ENCODE results near the gene XPO5.
A peak's percentile ranks its signal among the peaks of the same experiment; 100 is the strongest.

The XPO5 gene

DNA sequence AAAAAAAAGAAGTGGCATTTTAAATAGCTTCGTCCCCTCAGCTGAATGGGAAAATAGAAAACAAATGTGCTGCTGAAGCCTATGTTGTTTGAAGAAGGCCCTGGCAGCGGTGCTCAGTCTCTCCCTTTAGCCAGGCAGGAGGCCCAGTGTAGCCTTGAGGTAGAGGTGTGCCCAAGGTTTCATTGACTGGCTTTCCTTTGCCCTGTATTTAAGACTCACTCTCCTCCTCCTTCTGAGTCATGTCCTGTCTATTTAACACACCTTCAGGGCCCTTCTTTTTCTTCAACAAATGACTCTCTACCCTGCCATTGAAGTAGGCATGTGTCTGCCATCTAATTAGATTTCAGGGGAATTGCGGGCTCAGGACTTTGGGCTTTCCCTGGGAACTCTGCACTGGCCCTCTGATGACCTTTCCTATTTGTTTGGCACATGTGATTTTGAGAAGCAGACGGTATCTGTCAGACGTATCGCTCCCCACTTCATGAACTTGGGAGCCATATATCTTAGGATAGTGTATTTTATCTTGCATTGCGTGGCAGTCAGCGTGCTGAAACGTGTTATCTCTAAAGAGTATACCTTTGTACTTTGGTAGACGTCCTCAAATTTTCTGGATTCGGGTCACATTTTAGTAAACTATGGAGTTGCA lies 94.1 kb downstream of the XPO5 start:
- Histone ChIP-seq H3K4me3 (no peak overlapping the region), H3K4me2 (peak overlapping the region in 2 of 11 experiments; percentile 32 to 47; a peak in 2 of 22 replicates), H3K27ac (no peak overlapping the region), H3K9me3 (replicated peaks in 1 of 11) (no peaks in the 10 kb centered on the region), H3K4me1 (peaks cover 28 to 47% (median 34%) of the 10 kb centered on the region in 10 experiments), H4K20me1 (peaks cover 0 to 66% (median 37%) of the 10 kb centered on the region in 11 experiments; a peak in 17 of 22 replicates), H3K36me3 (peaks cover 7 to 47% (median 24%) of the 10 kb centered on the region in 11 experiments; a peak in 20 of 22 replicates), H3K9ac (peak overlapping the region in 1 of 11 experiments; percentile 33; a peak in 2 of 22 replicates), H3K27me3 (no peaks in the 10 kb centered on the region)
- no peak for TF ChIP-seq Cebpa-rat (IDR thresholded peaks at IDR 0.05)

DNA sequence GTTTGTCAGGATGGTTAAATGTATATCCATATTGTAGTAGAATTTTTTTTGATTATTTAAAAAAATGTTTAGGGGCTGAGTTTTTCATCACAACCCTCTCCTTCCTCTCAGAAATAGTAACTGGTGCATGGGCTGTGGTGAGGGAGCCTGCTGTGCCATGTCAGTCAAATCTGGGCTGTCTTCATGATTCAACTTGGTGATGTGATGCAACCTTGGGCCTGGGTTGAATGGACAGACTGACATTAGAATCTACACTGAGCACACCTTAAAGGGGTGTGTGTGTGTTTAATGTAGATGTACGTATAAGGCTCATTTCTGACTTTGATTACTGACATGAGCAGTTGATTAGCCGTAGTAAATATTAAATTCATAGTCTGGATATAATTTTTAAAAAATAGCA lies 94.8 kb downstream of the XPO5 start:
- H3K27ac ChIP-seq = no peak overlapping the region
- TF ChIP-seq Cebpa-rat (IDR thresholded peaks at IDR 0.05) = no peak
- peak overlapping the region in 1 of 11 experiments; percentile 35; a peak in 1 of 22 replicates for H3K9ac ChIP-seq
- H4K20me1 ChIP-seq = peaks cover 0 to 59% (median 31%) of the 10 kb centered on the region in 11 experiments; a peak in 17 of 22 replicates
- no peak overlapping the region for H3K4me3 ChIP-seq
- H3K36me3 ChIP-seq = peaks cover 7 to 43% (median 18%) of the 10 kb centered on the region in 11 experiments; a peak in 20 of 22 replicates
- no peaks in the 10 kb centered on the region for H3K27me3 ChIP-seq
- peaks cover 28 to 50% (median 37%) of the 10 kb centered on the region in 10 experiments for H3K4me1 ChIP-seq
- H3K9me3 ChIP-seq (replicated peaks in 1 of 11) = no peaks in the 10 kb centered on the region
- H3K4me2 ChIP-seq = peak overlapping the region in 2 of 11 experiments; percentile 93 to 97; a peak in 3 of 22 replicates

DNA sequence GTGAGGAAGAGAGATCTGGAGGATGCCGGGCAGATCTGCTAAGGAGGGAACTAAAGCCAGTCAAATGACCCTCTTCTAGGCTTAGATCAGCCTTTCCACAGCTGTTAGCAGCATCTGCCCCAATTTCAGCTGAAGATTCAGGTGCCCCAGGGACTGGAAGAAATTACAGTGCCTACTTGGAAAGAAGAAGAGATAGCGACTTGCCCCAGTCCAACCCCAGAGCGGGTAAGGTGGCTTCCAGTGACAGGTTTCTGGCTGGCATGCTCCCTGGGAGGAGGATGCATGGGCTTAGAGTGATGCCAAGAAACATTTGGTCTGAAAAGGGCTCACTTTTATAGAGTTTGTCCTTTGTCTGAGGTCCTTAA lies 97.8 kb downstream of the XPO5 start:
- peak overlapping the region; percentile 68 to 87 (median 80) for H3K27ac ChIP-seq
- no peaks in the 10 kb centered on the region for H3K9me3 ChIP-seq (replicated peaks in 1 of 11)
- TF ChIP-seq Cebpa-rat (IDR thresholded peaks at IDR 0.05) = no peak
- H3K4me3 ChIP-seq = peak overlapping the region; percentile 61 to 80 (median 71)
- H3K36me3 ChIP-seq = peaks cover 0 to 21% (median 7%) of the 10 kb centered on the region in 11 experiments; a peak in 10 of 22 replicates
- H3K27me3 ChIP-seq = no peaks in the 10 kb centered on the region
- peaks cover 28 to 50% (median 37%) of the 10 kb centered on the region in 10 experiments for H3K4me1 ChIP-seq
- peak overlapping the region; percentile 80 to 93 (median 86) for H3K9ac ChIP-seq
- peaks cover 0 to 30% (median 12%) of the 10 kb centered on the region in 11 experiments; a peak in 15 of 22 replicates for H4K20me1 ChIP-seq
- H3K4me2 ChIP-seq = peak overlapping the region; percentile 88 to 98 (median 95)

DNA sequence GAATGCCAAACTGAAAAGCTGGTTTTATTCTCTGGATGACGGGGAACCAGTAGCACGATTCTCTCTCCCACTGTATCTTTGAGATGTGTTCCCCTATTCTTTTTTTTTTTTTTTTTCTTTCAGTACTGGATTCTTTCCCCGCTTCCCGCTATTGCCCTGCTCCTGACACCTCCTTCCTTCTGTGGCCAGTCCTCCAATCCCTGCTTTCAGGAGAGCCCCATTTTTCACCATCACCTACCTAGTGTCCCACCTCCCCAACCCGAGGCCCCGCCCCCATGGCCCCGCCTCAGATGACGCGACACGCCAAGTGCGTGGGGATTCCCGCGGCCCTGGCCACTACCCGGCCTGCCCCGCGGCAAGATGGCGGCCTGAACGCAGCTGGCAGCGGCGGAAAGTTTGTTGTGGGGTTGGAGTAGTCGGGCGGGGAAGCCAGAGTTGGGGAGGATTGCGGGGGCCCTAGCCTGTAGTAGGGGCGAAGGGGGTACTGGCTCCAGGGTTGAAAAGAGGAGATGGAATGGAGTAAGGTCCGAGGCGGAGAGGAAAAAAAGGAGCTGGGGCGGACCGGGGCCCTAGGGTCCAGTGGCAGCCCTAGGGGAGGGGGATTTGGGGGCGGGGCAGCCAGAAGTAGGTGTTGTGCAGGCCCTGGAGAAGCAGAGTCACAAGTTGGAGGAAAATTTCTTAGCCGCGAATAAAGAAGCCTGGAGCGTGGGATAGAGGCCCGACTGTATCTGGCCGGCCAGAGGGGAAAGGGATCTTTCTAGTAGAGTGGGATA lies 98.4 kb downstream of the XPO5 start, which contains the start of gene TJAP1:
Gene TJAP1 (plus strand): TSS at position 336 of the 773 bp plus-strand sequence. CDS start 21,432 bp downstream, outside the sequence.
- Histone ChIP-seq H3K4me3 (peak within 1 kb of the TSS; percentile 61 to 80 (median 71)), H3K4me1 (peaks cover 28 to 50% (median 37%) of the 10 kb centered on the region in 10 experiments), H3K9me3 (replicated peaks in 1 of 11) (no peaks in the 10 kb centered on the region), H3K4me2 (peak within 1 kb of the TSS; percentile 88 to 98 (median 95)), H3K9ac (peak within 1 kb of the TSS; percentile 80 to 93 (median 86)), H3K27me3 (no peaks in the 10 kb centered on the region), H4K20me1 (peaks cover 0 to 24% (median 9%) of the 10 kb centered on the region in 11 experiments; a peak in 13 of 22 replicates), H3K36me3 (peaks cover 0 to 18% (median 5%) of the 10 kb centered on the region in 11 experiments; a peak in 6 of 22 replicates), H3K27ac (peak within 1 kb of the TSS; percentile 68 to 87 (median 80))
- no peak for TF ChIP-seq Cebpa-rat (IDR thresholded peaks at IDR 0.05)

DNA sequence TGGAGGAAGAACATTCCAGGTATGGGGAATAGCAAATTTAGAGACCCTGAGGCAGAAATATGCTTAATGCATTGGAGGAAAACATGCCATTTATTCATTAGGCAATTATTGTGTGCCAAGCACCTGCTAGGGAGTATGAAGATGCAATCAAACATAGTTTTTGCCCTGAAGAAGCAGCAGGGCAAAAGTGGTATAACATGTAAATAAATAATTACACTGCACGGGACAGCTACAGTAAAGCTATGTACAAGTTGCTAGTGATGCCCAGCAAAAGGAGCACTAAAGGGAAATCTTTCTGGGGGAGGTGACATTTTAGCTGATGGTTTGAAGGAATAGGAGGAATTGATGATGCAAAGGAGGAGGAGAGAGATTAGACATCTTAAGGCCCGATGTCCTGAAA lies 99.1 kb downstream of the XPO5 start:
- Histone ChIP-seq H4K20me1 (peaks cover 0 to 19% (median 4%) of the 10 kb centered on the region in 11 experiments; a peak in 11 of 22 replicates), H3K4me3 (peak overlapping the region; percentile 61 to 80 (median 71)), H3K36me3 (peaks cover 0 to 15% (median 4%) of the 10 kb centered on the region in 11 experiments; a peak in 3 of 22 replicates), H3K4me2 (peak overlapping the region; percentile 77 to 98 (median 95)), H3K27ac (peak overlapping the region in 6 of 11 experiments; percentile 37 to 87 (median 80); a peak in 7 of 22 replicates), H3K27me3 (no peaks in the 10 kb centered on the region), H3K9ac (peak overlapping the region; percentile 80 to 93 (median 86); a peak in 20 of 22 replicates), H3K9me3 (replicated peaks in 1 of 11) (no peaks in the 10 kb centered on the region), H3K4me1 (peaks cover 28 to 47% (median 37%) of the 10 kb centered on the region in 10 experiments)
- TF ChIP-seq Cebpa-rat (IDR thresholded peaks at IDR 0.05) = no peak

DNA sequence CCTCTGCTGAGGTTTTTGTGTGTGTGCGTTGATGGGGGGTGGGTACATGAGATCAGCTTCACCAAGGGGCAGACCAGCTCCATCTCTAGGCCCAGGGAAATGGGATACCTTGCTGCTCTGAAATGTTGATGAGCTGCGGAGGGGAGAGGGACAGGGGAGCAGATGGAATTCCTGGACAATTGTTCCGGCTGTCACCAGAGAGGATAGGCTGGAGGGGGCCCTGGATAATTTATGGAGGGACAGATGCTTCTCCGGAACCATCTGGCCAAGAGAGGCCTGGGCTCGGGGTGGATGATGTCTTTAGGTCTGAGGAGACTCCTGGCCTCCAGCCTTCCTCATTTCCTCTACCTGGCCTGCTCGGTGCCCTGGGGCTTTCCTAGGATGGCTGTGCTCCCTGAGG lies 100.3 kb downstream of the XPO5 start:
- H3K9me3 ChIP-seq (replicated peaks in 1 of 11) = no peaks in the 10 kb centered on the region
- H3K27ac ChIP-seq = no peak overlapping the region
- H3K4me3 ChIP-seq = no peak overlapping the region
- H3K4me1 ChIP-seq = peaks cover 27 to 38% (median 34%) of the 10 kb centered on the region in 10 experiments
- peaks cover 0 to 7% (median 0%) of the 10 kb centered on the region in 11 experiments; a peak in 6 of 22 replicates for H4K20me1 ChIP-seq
- H3K36me3 ChIP-seq = peaks cover 0 to 15% (median 3%) of the 10 kb centered on the region in 11 experiments; a peak in 3 of 22 replicates
- no peaks in the 10 kb centered on the region for H3K27me3 ChIP-seq
- no peak overlapping the region for H3K4me2 ChIP-seq
- no peak for TF ChIP-seq Cebpa-rat (IDR thresholded peaks at IDR 0.05)
- no peak overlapping the region for H3K9ac ChIP-seq

DNA sequence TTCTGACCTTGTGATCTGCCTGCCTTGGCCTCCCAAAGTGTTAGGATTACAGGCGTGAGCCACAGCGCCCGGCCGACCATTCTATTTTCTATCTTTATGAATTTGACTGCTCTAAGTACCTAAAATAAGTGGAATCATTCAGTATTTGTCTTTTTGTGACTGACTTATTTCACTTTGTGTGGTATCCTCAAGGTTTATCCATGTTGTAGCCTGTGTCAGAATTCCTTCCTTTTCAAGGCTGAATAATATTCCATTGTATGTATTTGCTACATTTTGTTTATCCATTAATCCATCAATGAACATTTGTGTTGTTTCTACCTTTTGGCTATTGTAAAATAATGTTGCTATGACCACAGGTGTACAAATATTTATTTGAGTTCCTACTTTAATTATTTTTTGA lies 103.3 kb downstream of the XPO5 start:
- no peaks in the 10 kb centered on the region for H3K36me3 ChIP-seq
- TF ChIP-seq Cebpa-rat (IDR thresholded peaks at IDR 0.05) = no peak
- H3K27ac ChIP-seq = no peak overlapping the region
- H4K20me1 ChIP-seq = no peaks in the 10 kb centered on the region
- H3K4me3 ChIP-seq = no peak overlapping the region
- H3K27me3 ChIP-seq = no peaks in the 10 kb centered on the region
- no peaks in the 10 kb centered on the region for H3K9me3 ChIP-seq (replicated peaks in 1 of 11)
- no peak overlapping the region for H3K9ac ChIP-seq
- no peak overlapping the region for H3K4me2 ChIP-seq
- H3K4me1 ChIP-seq = peaks cover 0 to 10% (median 7%) of the 10 kb centered on the region in 10 experiments; a peak in 14 of 20 replicates

Measured in BLaER1 treated with 17β-estradiol and CSF1 and Interleukin-3, amounts not matched to agents 10 nM and 100 nM (cell line).